Upper lobe of left lung (tissue), 4 donors: ENCODE data around the gene IPO9.

Source experiments
- CTCF ChIP-seq, 6 experiments: fragments of 450-650 bp in 4 of 6; fragments of 200-600 bp in 2 of 6; sonication (generic) in 2 of 6; IDR thresholded peaks; one replicate each; pipeline ENCODE4 v1.5.1; 2016 to 2019; ENCODE audit warnings: antibody characterized with exemption in 6 of 6
- EP300 ChIP-seq, 4 donors: sonication (generic); formaldehyde crosslinking; IDR thresholded peaks; one replicate each; pipeline ENCODE4 v1.5.1; 2017; ENCODE audit warnings: antibody characterized with exemption in 4 of 4, control low read depth in 2 of 4
- POLR2A ChIP-seq, 4 donors: fragments of 450-650 bp; IDR thresholded peaks; one replicate each; pipeline ENCODE4 v1.5.1; 2016 to 2017; ENCODE audit warnings: antibody characterized with exemption in 4 of 4, mild to moderate bottlenecking in 2 of 4
- POLR2AphosphoS5 ChIP-seq, 2 donors: sonication (generic); formaldehyde crosslinking; IDR thresholded peaks; one replicate each; pipeline ENCODE4 v1.5.1; 2017; ENCODE audit warnings: antibody characterized with exemption in 2 of 2

GRCh38 chr1:201885531-201886075 is 56.6 kb downstream of the IPO9 start:
- TF ChIP-seq EP300 (IDR thresholded peaks at IDR 0.05) (no peak), CTCF (IDR thresholded peaks at IDR 0.05) (no peak), POLR2A (IDR thresholded peaks at IDR 0.05) (no peak), POLR2AphosphoS5 (IDR thresholded peaks at IDR 0.05) (no peak)
